GM13977 (cell line): ENCODE data around the gene BTG2.

Experiments
- DNase-seq: peaks from one replicate; pipeline ENCODE4 v3.0.0; 2012; ENCODE audit warnings: low spot score
- CTCF ChIP-seq: IDR thresholded peaks from 2 replicates; pipeline ENCODE4 v1.5.1; 2012; ENCODE audit warnings: mild to moderate bottlenecking, control low read depth; ENCODE audit not compliant: insufficient read depth; ENCODE audit errors: extremely low read depth, missing control alignments
- in situ Hi-C: fragments of 300-500 bp; cut with MboI; formaldehyde crosslinking; loops from one replicate; pipeline ENCODE4 v1.12.0; 2022; ENCODE audit warnings: low sequenced_read_pairs, low pct_unique_long_range_greater_than_20kb, mixed read lengths, inconsistent platforms; ENCODE audit not compliant: unreplicated experiment

The BTG2 gene

GRCh38 chr1:203276408-203276807 is 28.9 kb upstream of the BTG2 start:
- TF ChIP-seq CTCF, result no peak
- in situ Hi-C loops, result loop anchor here (10.0 kb wide), 1 partner anchor 208 kb away; no protein-coding TSS in a partner anchor
- no peak for DNase-seq

GRCh38 chr1:203276916-203277545 is 28.3 kb upstream of the BTG2 start:
- in situ Hi-C loops, result loop anchor here (10.0 kb wide), 1 partner anchor 208 kb away; no protein-coding TSS in a partner anchor
- DNase-seq, result peak; percentile 1
- no peak for TF ChIP-seq CTCF

- peak; percentile 22 for DNase-seq
- in situ Hi-C loops, result loop anchor here (10.0 kb wide), 1 partner anchor 207 kb away; no protein-coding TSS in a partner anchor
- no peak for TF ChIP-seq CTCF
Observed at GRCh38 chr1:203278082-203278884, 27.0 kb upstream of the BTG2 start.

- in situ Hi-C loops, result loop anchor here (10.0 kb wide), 1 partner anchor 206 kb away; no protein-coding TSS in a partner anchor
Observed at GRCh38 chr1:203278885-203279406, 26.4 kb upstream of the BTG2 start.

GRCh38 chr1:203280061-203280460 is 25.3 kb upstream of the BTG2 start:
- in situ Hi-C loops, result no loop called here
- no peak for TF ChIP-seq CTCF
- no peak for DNase-seq

More at GRCh38 chr1:203278885-203279406, 26.4 kb upstream of the BTG2 start:
- no peak for TF ChIP-seq CTCF
- DNase-seq, result no peak

- in situ Hi-C loops, result no loop called here
- DNase-seq, result no peak
- no peak for TF ChIP-seq CTCF
Observed at GRCh38 chr1:203281033-203281432, 24.3 kb upstream of the BTG2 start.
